Liver (tissue), 3 donors: Measurements from ENCODE around the gene NAP1L4.

Source experiments
- CTCF ChIP-seq: fragments of 150-350 bp; IDR thresholded peaks from 2 replicates; pipeline ENCODE4 v1.5.1; 2017; ENCODE audit warnings: improper control_type of control experiment, low read depth, low read length; ENCODE audit not compliant: missing input control
- EGR1 ChIP-seq, 2 donors: IDR thresholded peaks; 2 replicates each; pipeline ENCODE4 v1.6.1; 2016 to 2018; ENCODE audit warnings: antibody characterized with exemption in 2 of 2, low read depth in 2 of 2
- GABPA ChIP-seq, 2 donors: IDR thresholded peaks in 1 of 2; conservative IDR thresholded peaks in 1 of 2; 2 replicates each; pipeline ENCODE4 v1.6.1; 2016; ENCODE audit warnings: antibody characterized with exemption in 2 of 2, mild to moderate bottlenecking in 1 of 2, moderate library complexity in 1 of 2
- YY1 ChIP-seq: IDR thresholded peaks from 2 replicates; pipeline ENCODE4 v1.6.1; 2016; ENCODE audit warnings: antibody characterized with exemption, mild to moderate bottlenecking
- donor health status: healthy.
- donor health status: healthy.

- TF ChIP-seq CTCF (no peak), GABPA (IDR thresholded peaks at IDR 0.05 in 1 of 2, conservative IDR thresholded peaks at IDR 0.05 in 1 of 2) (no peak), EGR1 (IDR thresholded peaks at IDR 0.05; ENCODE audit: low read depth in 2 of 2) (no peak), YY1 (no peak)
Measured at GRCh38 chr11:2989006-2989405, 3.1 kb downstream of the NAP1L4 start.
